ENCODE data around the gene TDRD7.
"Not testable (repeated sequence)": the region's sequence is repeated elsewhere in the genome, so short reads cannot be mapped to it uniquely, and the experiment has no call there.

TDRD7 gene

GRCh38 chr9:97475059-97475458 is 63.2 kb downstream of the TDRD7 start:
- no peak for DNase-seq

GRCh38 chr9:97478301-97478981 is 66.5 kb downstream of the TDRD7 start:
- no peak for DNase-seq

- no peak for DNase-seq
These were observed 67.7 kb downstream of the TDRD7 start for GRCh38 chr9:97479496-97480159.

- DNase-seq, result no peak
These were observed 68.3 kb downstream of the TDRD7 start for GRCh38 chr9:97480174-97480573.

- DNase-seq, result no peak
These were observed 68.9 kb downstream of the TDRD7 start for GRCh38 chr9:97480749-97481148.

GRCh38 chr9:97484134-97484533 is 72.2 kb downstream of the TDRD7 start:
- DNase-seq, result peak in 42 of 56 donors; percentile 8 to 84 (median 52)

GRCh38 chr9:97487107-97487506 is 75.2 kb downstream of the TDRD7 start:
- DNase-seq, result no peak

GRCh38 chr9:97487861-97488260 is 76.0 kb downstream of the TDRD7 start:
- no peak for DNase-seq

- DNase-seq, result no peak
These were observed 79.5 kb downstream of the TDRD7 start for GRCh38 chr9:97491216-97491999.

GRCh38 chr9:97497558-97498375 is 85.9 kb downstream of the TDRD7 start:
- not testable (repeated sequence) for DNase-seq

GRCh38 chr9:97498846-97499245 is 87.0 kb downstream of the TDRD7 start:
- DNase-seq, result not testable (repeated sequence)

GRCh38 chr9:97500263-97500662 is 88.4 kb downstream of the TDRD7 start:
- no peak for DNase-seq

GRCh38 chr9:97500765-97501176 is 88.9 kb downstream of the TDRD7 start:
- DNase-seq, result no peak

- peak in 42 of 56 donors; percentile 17 to 82 (median 59) for DNase-seq
These were observed 89.5 kb downstream of the TDRD7 start, which contains the start of gene TMOD1 for GRCh38 chr9:97501177-97501971. Gene TMOD1, plus strand, starts transcription at chr9:97501666. Its CDS starts 22,523 bp downstream, at chr9:97524189.

GRCh38 chr9:97501972-97502221 is 90.0 kb downstream of the TDRD7 start:
- DNase-seq, result no peak

GRCh38 chr9:97502222-97502983 is 90.5 kb downstream of the TDRD7 start:
- peak in 7 of 56 donors; percentile 12 to 47 (median 29) for DNase-seq

GRCh38 chr9:97502984-97503861 is 91.3 kb downstream of the TDRD7 start:
- DNase-seq, result no peak

GRCh38 chr9:97503862-97504210 is 91.9 kb downstream of the TDRD7 start:
- no peak for DNase-seq

Measured in amygdala (tissue), 56 donors.